NCI-H526 treated with DMSO at 0.1 percent for 48 hours (cell line): Measurements from ENCODE around the gene JAKMIP1.

Source experiments
- DNase-seq: peaks from one replicate; lab custom pipeline; 2025; lab: John Stamatoyannopoulos, UW

JAKMIP1 gene

GRCh38 chr4:6180841-6181631 lies 19.3 kb downstream of the JAKMIP1 start:
- DNase-seq = no peak

- no peak for DNase-seq
These were observed 21.0 kb downstream of the JAKMIP1 start for GRCh38 chr4:6179362-6179761.

GRCh38 chr4:6178757-6179156 lies 21.6 kb downstream of the JAKMIP1 start:
- no peak for DNase-seq

- no peak for DNase-seq
These were observed 22.7 kb downstream of the JAKMIP1 start for GRCh38 chr4:6177587-6178197.

GRCh38 chr4:6175426-6175825 lies 24.9 kb downstream of the JAKMIP1 start:
- no peak for DNase-seq

GRCh38 chr4:6172927-6173200 lies 27.5 kb downstream of the JAKMIP1 start:
- DNase-seq = no peak

- no peak for DNase-seq
These were observed 28.0 kb downstream of the JAKMIP1 start for GRCh38 chr4:6172093-6172926.

- DNase-seq = no peak
These were observed 31.1 kb downstream of the JAKMIP1 start for GRCh38 chr4:6169239-6169638.

- no peak for DNase-seq
These were observed 34.6 kb downstream of the JAKMIP1 start for GRCh38 chr4:6165766-6166165.

GRCh38 chr4:6162885-6163284 lies 37.5 kb downstream of the JAKMIP1 start:
- no peak for DNase-seq

GRCh38 chr4:6161921-6162464 lies 38.4 kb downstream of the JAKMIP1 start:
- DNase-seq = no peak

GRCh38 chr4:6160536-6160935 lies 39.8 kb downstream of the JAKMIP1 start:
- DNase-seq = no peak

GRCh38 chr4:6157926-6158325 lies 42.4 kb downstream of the JAKMIP1 start:
- DNase-seq = no peak

- no peak for DNase-seq
These were observed 44.2 kb downstream of the JAKMIP1 start for GRCh38 chr4:6155996-6156750.

- DNase-seq = no peak
These were observed 45.5 kb downstream of the JAKMIP1 start for GRCh38 chr4:6154875-6155274.

GRCh38 chr4:6153874-6154273 lies 46.5 kb downstream of the JAKMIP1 start:
- DNase-seq = no peak

GRCh38 chr4:6152869-6153705 lies 47.3 kb downstream of the JAKMIP1 start:
- no peak for DNase-seq

- DNase-seq = no peak
These were observed 50.2 kb downstream of the JAKMIP1 start for GRCh38 chr4:6150046-6150735.

- DNase-seq = no peak
These were observed 51.7 kb downstream of the JAKMIP1 start for GRCh38 chr4:6148506-6149205.

GRCh38 chr4:6147441-6147840 lies 52.9 kb downstream of the JAKMIP1 start:
- no peak for DNase-seq
